Effector memory CD4-positive, alpha-beta T cell (primary cell): ENCODE results near the gene GSTO1.

ENCODE experiments used
- DNase-seq, 3 donors: peaks; one replicate each; pipeline ENCODE4 v3.0.0-alpha.2; 2020
- H3K27ac ChIP-seq: 2 replicates; pipeline ENCODE4 v1.7.0; 2013; ENCODE audit warnings: mild to moderate bottlenecking, low read length, moderate library complexity; ENCODE audit not compliant: insufficient read depth, poor library complexity, severe bottlenecking
- H3K27me3 ChIP-seq: replicated peaks from 2 replicates; pipeline ENCODE4 v1.7.0; 2013; ENCODE audit warnings: mild to moderate bottlenecking, low read length; ENCODE audit not compliant: insufficient read depth, control insufficient read depth, poor library complexity, severe bottlenecking
- H3K36me3 ChIP-seq: 2 replicates; pipeline ENCODE4 v1.7.0; 2013; ENCODE audit warnings: mild to moderate bottlenecking, low read length, moderate library complexity; ENCODE audit not compliant: control insufficient read depth, insufficient read depth
- H3K4me1 ChIP-seq: 2 replicates; pipeline ENCODE4 v1.7.0; 2013; ENCODE audit warnings: low read length, mild to moderate bottlenecking; ENCODE audit not compliant: control insufficient read depth, insufficient read depth, poor library complexity, severe bottlenecking
- H3K4me3 ChIP-seq: 2 replicates; pipeline ENCODE4 v1.7.0; 2013; ENCODE audit warnings: low read length, low read depth, mild to moderate bottlenecking; ENCODE audit not compliant: insufficient read depth, poor library complexity, severe bottlenecking
- H3K9me3 ChIP-seq: 2 replicates; pipeline ENCODE4 v1.7.0; 2013; ENCODE audit warnings: mild to moderate bottlenecking, low read length, moderate library complexity; ENCODE audit not compliant: control insufficient read depth

Gene GSTO1

GRCh38 chr10:104273286-104273685 is 18.6 kb downstream of the GSTO1 start:
- no peaks in the 10 kb centered on the region for H3K27me3 ChIP-seq
- no peak overlapping the region for H3K4me3 ChIP-seq
- no peak overlapping the region for H3K27ac ChIP-seq
- H3K9me3 ChIP-seq, result no peaks in the 10 kb centered on the region
- peaks cover 10% of the 10 kb centered on the region for H3K4me1 ChIP-seq
- H3K36me3 ChIP-seq, result no peaks in the 10 kb centered on the region
- DNase-seq, result no peak

GRCh38 chr10:104273899-104274575 is 19.3 kb downstream of the GSTO1 start:
- Histone ChIP-seq H3K4me3 (no peak overlapping the region), H3K9me3 (no peaks in the 10 kb centered on the region), H3K27me3 (no peaks in the 10 kb centered on the region), H3K27ac (no peak overlapping the region), H3K36me3 (no peaks in the 10 kb centered on the region), H3K4me1 (peaks cover 8% of the 10 kb centered on the region)
- no peak for DNase-seq

GRCh38 chr10:104274762-104275721 is 20.4 kb downstream of the GSTO1 start:
- Histone ChIP-seq H3K27me3 (no peaks in the 10 kb centered on the region), H3K9me3 (no peaks in the 10 kb centered on the region), H3K4me3 (peak overlapping the region; percentile 4), H3K4me1 (peaks cover 8% of the 10 kb centered on the region), H3K27ac (no peak overlapping the region), H3K36me3 (no peaks in the 10 kb centered on the region)
- no peak for DNase-seq

GRCh38 chr10:104276192-104276591 is 21.5 kb downstream of the GSTO1 start:
- Histone ChIP-seq H3K9me3 (no peaks in the 10 kb centered on the region), H3K27ac (no peak overlapping the region), H3K4me3 (no peak overlapping the region), H3K4me1 (peaks cover 8% of the 10 kb centered on the region), H3K36me3 (no peaks in the 10 kb centered on the region), H3K27me3 (no peaks in the 10 kb centered on the region)
- DNase-seq, result no peak

GRCh38 chr10:104277785-104278184 is 23.1 kb downstream of the GSTO1 start:
- Histone ChIP-seq H3K27ac (no peak overlapping the region), H3K4me3 (no peak overlapping the region), H3K36me3 (no peaks in the 10 kb centered on the region), H3K27me3 (no peaks in the 10 kb centered on the region), H3K9me3 (no peaks in the 10 kb centered on the region), H3K4me1 (peaks cover 8% of the 10 kb centered on the region)
- DNase-seq, result no peak

GRCh38 chr10:104279550-104280259 is 25.0 kb downstream of the GSTO1 start:
- DNase-seq, result no peak
- Histone ChIP-seq H3K27me3 (no peaks in the 10 kb centered on the region), H3K36me3 (no peaks in the 10 kb centered on the region), H3K4me3 (no peak overlapping the region), H3K4me1 (peaks cover 6% of the 10 kb centered on the region), H3K9me3 (no peaks in the 10 kb centered on the region), H3K27ac (no peak overlapping the region)

- H3K27ac ChIP-seq, result no peak overlapping the region
- no peak for DNase-seq
- no peak overlapping the region for H3K4me3 ChIP-seq
- no peaks in the 10 kb centered on the region for H3K9me3 ChIP-seq
- no peaks in the 10 kb centered on the region for H3K36me3 ChIP-seq
- no peaks in the 10 kb centered on the region for H3K4me1 ChIP-seq
- H3K27me3 ChIP-seq, result no peaks in the 10 kb centered on the region
Measured at GRCh38 chr10:104281694-104282093, 27.0 kb downstream of the GSTO1 start.

- no peaks in the 10 kb centered on the region for H3K4me1 ChIP-seq
- DNase-seq, result no peak
- H3K27me3 ChIP-seq, result no peaks in the 10 kb centered on the region
- H3K27ac ChIP-seq, result no peak overlapping the region
- no peaks in the 10 kb centered on the region for H3K9me3 ChIP-seq
- no peak overlapping the region for H3K4me3 ChIP-seq
- no peaks in the 10 kb centered on the region for H3K36me3 ChIP-seq
Measured at GRCh38 chr10:104284846-104285245, 30.2 kb downstream of the GSTO1 start.

GRCh38 chr10:104286939-104287338 is 32.2 kb downstream of the GSTO1 start:
- Histone ChIP-seq H3K27me3 (peaks cover 5% of the 10 kb centered on the region), H3K27ac (no peak overlapping the region), H3K36me3 (no peaks in the 10 kb centered on the region), H3K4me3 (no peak overlapping the region), H3K4me1 (peaks cover 2% of the 10 kb centered on the region), H3K9me3 (no peaks in the 10 kb centered on the region)
- DNase-seq, result no peak
